Spinal cord (tissue), 10 donors: Measurements from ENCODE around the gene CDA. TPM values are rescaled to one million over a fixed set of nuclear protein-coding genes. Genes with fewer than 3 reads are reported as not detected.
A peak's percentile ranks its signal among the peaks of the same experiment; 100 is the strongest.

Experiments used
- DNase-seq, 6 donors: peaks; one replicate each; pipeline versions ENCODE4 v3.0.0 to v3.0.0-alpha.2; 2013 to 2015; ENCODE audit warnings: low spot score in 6 of 6, low read depth in 4 of 6
- H3K27ac ChIP-seq: one replicate; pipeline ENCODE4 v1.5.1; 2013; ENCODE audit warnings: low read depth, low read length, control low read depth
- H3K27me3 ChIP-seq: one replicate; pipeline ENCODE4 v1.6.1; 2013; ENCODE audit warnings: low read length; ENCODE audit not compliant: control insufficient read depth, insufficient read depth
- H3K36me3 ChIP-seq: one replicate; pipeline ENCODE4 v1.6.1; 2013; ENCODE audit warnings: low read length; ENCODE audit not compliant: control insufficient read depth, insufficient read depth
- H3K4me1 ChIP-seq: one replicate; pipeline ENCODE4 v1.6.1; 2013; ENCODE audit warnings: low read length; ENCODE audit not compliant: control insufficient read depth, insufficient read depth
- H3K4me3 ChIP-seq: one replicate; pipeline ENCODE4 v1.5.1; 2013; ENCODE audit warnings: low read depth, low read length, control low read depth
- H3K9me3 ChIP-seq: one replicate; pipeline ENCODE4 v1.6.1; 2013; ENCODE audit warnings: low read length; ENCODE audit not compliant: control insufficient read depth, insufficient read depth
- WGBS: methylation state at CpG from one replicate; pipeline ENCODE4 v1.1.5; 2013; ENCODE audit warnings: missing lambda C conversion rate; ENCODE audit not compliant: insufficient coverage; 5-methylcytosine and 5-hydroxymethylcytosine counted together
- polyA plus RNA-seq, 2 donors: library from polyadenylated mRNA; unstranded; fragments of 120-200 nt; gene quantifications; one replicate each; pipeline ENCODE4 v1.2.1, GENCODE V29; 2013; ENCODE audit not compliant: insufficient read length in 2 of 2
- total RNA-seq, 2 donors: library from RNA; depleted of rRNA in 1 of 2; stranded (reverse); fragments of 120-200 nt in 1 of 2; fragments of >200 nt in 1 of 2; gene quantifications; one replicate each; pipeline versions ENCODE4 v1.2.3 to v1.2.4, GENCODE V29; 2013 to 2014
- donor health status: healthy.

CDA gene
- total and polyA plus RNA-seq, 4 donors = 0.57 to 1.8 (median 0.80) TPM

DNA sequence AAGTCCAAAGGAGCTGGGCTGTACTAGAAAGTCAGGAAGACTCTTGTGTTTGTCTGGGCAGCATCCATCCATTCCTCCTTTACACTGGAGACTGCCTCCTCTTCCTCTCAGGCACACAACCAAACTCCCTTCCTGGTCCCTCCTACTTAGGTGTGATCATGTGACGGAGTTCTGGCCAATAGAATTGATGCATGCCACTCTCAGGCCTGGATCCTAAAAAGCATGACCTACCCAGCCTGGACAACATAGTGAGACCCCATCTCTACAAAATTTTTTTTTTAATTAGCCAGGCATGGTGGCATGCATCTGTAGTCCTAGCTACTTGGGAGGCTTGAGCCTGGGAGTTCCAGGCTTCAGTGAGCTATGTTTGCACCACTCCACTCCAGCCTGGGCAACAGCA, 27.9 kb upstream of the CDA start:
- Histone ChIP-seq H3K9me3 (no peaks in the 10 kb centered on the region), H3K27ac (no peak overlapping the region)
- 50% methylated on average over 1 of the region's 1 CpG for WGBS

DNA sequence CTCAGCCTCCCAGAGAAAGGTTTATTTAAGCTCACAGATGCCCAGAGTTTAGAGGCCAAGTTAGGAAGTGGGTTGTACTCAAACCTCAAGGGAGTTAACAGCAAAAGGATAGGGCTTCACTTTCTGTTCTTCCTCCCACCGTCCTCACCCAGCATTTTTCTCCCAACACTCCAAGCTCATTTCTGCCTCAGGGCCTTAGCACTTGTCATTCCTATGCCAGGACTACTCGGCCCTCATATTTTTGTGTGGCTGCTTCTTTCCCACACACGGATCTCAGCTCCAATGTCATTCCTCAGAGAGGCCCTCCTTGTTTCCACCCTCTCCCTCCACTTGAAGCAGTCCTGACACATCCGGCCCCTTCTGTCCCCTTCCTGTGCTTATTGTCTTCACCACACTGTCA, 23.7 kb upstream of the CDA start:
- no peaks in the 10 kb centered on the region for H3K27me3 ChIP-seq

More for the DNA sequence above, 27.9 kb upstream of the CDA start:
- H3K36me3 ChIP-seq = peaks cover 2% of the 10 kb centered on the region
- H3K4me3 ChIP-seq = no peak overlapping the region
- DNase-seq = no peak
- H3K27me3 ChIP-seq = no peaks in the 10 kb centered on the region
- peaks cover under 1% of the 10 kb centered on the region for H3K4me1 ChIP-seq

GRCh38 chr1:20569523-20570098, 19.3 kb upstream of the CDA start:
- no peak overlapping the region for H3K4me3 ChIP-seq
- DNase-seq = no peak
- WGBS = 100% methylated on average over 2 of the region's 4 CpGs
- no peaks in the 10 kb centered on the region for H3K4me1 ChIP-seq
- H3K9me3 ChIP-seq = no peaks in the 10 kb centered on the region
- no peak overlapping the region for H3K27ac ChIP-seq
- no peaks in the 10 kb centered on the region for H3K36me3 ChIP-seq
- no peaks in the 10 kb centered on the region for H3K27me3 ChIP-seq

More for the DNA sequence above, 23.7 kb upstream of the CDA start:
- no peaks in the 10 kb centered on the region for H3K36me3 ChIP-seq
- no peak overlapping the region for H3K27ac ChIP-seq
- no peak overlapping the region for H3K4me3 ChIP-seq
- no peaks in the 10 kb centered on the region for H3K4me1 ChIP-seq
- no peaks in the 10 kb centered on the region for H3K9me3 ChIP-seq
- WGBS = 72% methylated on average over 4 of the region's 4 CpGs
- no peak for DNase-seq

DNA sequence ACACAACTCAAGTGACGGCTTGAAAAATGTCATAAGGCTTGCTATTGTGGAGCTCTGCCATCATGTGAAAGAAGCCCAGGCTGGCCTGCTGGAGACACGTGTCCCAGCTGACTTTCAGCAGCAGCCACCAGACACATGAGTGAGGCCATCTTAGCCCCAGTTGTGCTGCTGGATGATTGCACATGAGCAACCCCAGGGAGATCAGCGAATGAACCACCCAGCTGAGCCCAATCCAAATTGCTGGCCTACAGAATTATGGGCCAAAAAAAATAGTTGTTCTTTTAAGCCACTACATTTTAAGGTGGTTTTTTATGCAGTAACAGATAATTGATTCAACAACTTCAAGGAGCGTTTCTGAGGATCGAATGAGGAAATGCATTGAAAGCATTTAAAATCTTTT, 17.5 kb upstream of the CDA start:
- no peaks in the 10 kb centered on the region for H3K4me1 ChIP-seq
- WGBS = 61% methylated on average over 2 of the region's 5 CpGs
- DNase-seq = no peak
- H3K27ac ChIP-seq = no peak overlapping the region
- H3K36me3 ChIP-seq = no peaks in the 10 kb centered on the region
- H3K4me3 ChIP-seq = no peak overlapping the region
- no peaks in the 10 kb centered on the region for H3K9me3 ChIP-seq
- no peaks in the 10 kb centered on the region for H3K27me3 ChIP-seq

DNA sequence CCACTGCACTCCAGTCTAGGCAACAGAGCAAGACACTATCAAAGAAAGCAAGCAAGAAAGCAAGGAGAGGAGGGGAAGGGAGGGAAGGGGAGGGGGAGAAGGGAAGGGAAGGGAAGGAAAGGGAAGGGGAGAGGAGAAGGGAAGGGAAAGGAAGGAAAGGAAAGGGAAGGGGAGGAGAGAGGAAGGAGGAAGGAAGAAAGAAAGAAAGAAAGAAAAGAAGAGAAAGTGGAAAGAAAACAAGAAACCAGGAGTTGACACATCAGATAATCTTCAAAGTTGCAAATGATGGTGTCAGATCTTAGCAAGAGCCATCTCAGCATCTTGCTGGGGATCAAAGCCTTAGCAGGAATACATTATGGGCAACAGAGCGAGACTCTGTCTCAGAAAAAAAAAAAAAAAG, 14.9 kb upstream of the CDA start:
- no peaks in the 10 kb centered on the region for H3K4me1 ChIP-seq
- no peaks in the 10 kb centered on the region for H3K9me3 ChIP-seq
- no peaks in the 10 kb centered on the region for H3K27me3 ChIP-seq
- H3K27ac ChIP-seq = no peak overlapping the region
- DNase-seq = no peak
- 60% methylated on average over 1 of the region's 1 CpG for WGBS
- H3K36me3 ChIP-seq = no peaks in the 10 kb centered on the region
- H3K4me3 ChIP-seq = no peak overlapping the region

- Histone ChIP-seq H3K27ac (no peak overlapping the region), H3K4me1 (no peaks in the 10 kb centered on the region), H3K9me3 (no peaks in the 10 kb centered on the region), H3K27me3 (no peaks in the 10 kb centered on the region), H3K36me3 (no peaks in the 10 kb centered on the region), H3K4me3 (no peak overlapping the region)
- DNase-seq = peak in 2 of 6 donors; percentile 34 to 64
- 35% methylated on average over 7 of the region's 18 CpGs for WGBS
Measured at GRCh38 chr1:20574686-20575540, 14.0 kb upstream of the CDA start.

DNA sequence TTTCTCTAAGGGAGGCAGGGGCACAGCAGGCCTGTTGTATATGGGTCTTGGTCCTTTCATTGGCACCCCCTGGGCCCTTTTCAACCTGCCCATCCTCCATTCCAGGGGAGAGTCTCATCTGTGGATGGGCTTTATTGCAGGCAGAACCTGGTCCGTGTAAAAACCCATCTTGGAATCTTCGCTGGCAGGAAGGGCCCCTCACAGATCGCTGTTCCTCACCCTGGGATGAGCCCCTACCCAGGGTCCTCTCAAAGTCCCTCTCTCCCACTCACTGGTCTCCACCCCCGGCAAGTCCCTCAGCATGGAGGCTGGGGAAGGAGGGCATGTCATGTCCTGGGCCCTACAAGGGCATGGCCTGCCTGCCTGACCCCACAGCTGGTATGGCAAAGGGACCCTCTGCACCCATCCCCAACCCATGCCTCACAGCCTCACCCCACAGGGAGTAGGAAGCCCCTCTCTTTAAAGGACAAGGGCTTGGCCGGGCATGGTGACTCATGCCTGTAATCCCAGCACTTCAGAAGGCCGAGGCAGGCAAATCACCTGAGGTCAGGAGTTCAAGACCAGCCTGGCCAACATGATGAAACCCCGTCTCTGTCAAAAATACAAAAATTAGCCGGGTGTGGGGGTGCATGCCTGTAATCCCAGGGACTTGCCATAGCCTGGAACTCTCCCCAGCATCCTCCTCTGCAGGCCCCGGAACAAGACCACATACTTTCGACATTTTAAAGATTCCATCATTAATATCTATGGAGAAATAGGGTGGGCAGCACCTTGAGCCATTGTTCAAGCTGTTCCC, 13.2 kb upstream of the CDA start:
- no peak for DNase-seq
- Histone ChIP-seq H3K27ac (no peak overlapping the region), H3K4me3 (no peak overlapping the region), H3K4me1 (no peaks in the 10 kb centered on the region), H3K9me3 (no peaks in the 10 kb centered on the region), H3K27me3 (no peaks in the 10 kb centered on the region), H3K36me3 (no peaks in the 10 kb centered on the region)
- 90% methylated on average over 2 of the region's 10 CpGs for WGBS

DNA sequence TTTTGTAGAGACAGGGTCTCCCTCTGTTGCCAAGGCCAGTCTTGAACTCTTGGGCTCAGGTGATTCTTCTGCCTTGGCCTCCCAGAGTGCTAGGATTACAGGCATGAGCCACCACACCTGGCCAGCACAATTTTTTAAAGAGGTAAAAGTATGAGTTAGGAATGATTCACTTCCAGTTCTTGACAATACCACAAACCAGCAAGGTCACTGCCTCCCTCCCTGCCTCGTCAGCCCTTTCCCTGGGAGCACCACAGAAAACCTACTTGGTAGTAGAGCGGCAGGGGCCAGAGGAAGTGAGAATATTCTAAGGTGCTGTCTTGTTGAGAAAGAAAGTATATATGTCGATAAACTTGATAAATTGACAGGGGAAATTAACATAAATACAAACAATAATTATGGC, 10.8 kb upstream of the CDA start:
- no peak for DNase-seq
- Histone ChIP-seq H3K27me3 (no peaks in the 10 kb centered on the region), H3K36me3 (no peaks in the 10 kb centered on the region), H3K27ac (no peak overlapping the region), H3K9me3 (no peaks in the 10 kb centered on the region), H3K4me3 (no peak overlapping the region), H3K4me1 (no peaks in the 10 kb centered on the region)
- no CpG with 5 or more reads among the region's 3 CpGs for WGBS

DNA sequence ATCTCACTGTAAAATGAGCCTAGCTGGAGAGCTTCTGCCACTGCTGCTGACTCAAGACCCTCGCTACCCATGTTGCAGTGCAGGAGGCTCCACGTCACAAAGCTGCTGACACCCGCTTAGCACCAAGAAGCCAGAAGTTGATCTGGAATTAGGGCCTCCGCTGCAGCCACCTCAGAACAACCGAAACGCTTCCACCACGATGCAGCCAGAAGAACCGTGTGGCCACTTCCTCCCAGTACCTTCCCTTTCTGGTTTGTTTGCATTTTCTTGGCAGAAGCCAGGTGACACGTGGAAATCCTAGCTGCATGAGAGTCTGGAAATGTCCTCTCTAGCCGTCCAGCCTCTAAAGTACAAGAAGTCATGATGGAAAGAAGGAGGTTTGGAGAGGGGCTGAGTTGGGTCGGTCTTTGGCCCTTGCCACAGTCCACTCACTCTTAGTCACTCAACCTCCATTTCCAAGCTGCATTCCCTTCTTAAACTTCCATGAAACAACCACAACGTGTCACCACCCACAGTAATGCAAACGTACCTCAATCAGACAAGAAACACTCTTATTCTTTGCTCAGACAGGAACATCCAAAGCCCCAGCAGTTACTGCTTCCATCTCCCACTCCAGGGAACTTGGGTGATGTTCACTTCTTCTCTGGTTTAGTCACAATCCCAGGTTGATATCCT, 10.0 kb upstream of the CDA start:
- Histone ChIP-seq H3K27me3 (no peaks in the 10 kb centered on the region), H3K36me3 (no peaks in the 10 kb centered on the region), H3K27ac (no peak overlapping the region), H3K9me3 (no peaks in the 10 kb centered on the region), H3K4me3 (no peak overlapping the region), H3K4me1 (no peaks in the 10 kb centered on the region)
- WGBS = 77% methylated on average over 10 of the region's 13 CpGs
- no peak for DNase-seq
